DMS114 treated with DMSO at 0.1 percent for 48 hours (cell line): ENCODE measurements around the gene RHAG.

Experiments
- DNase-seq: peaks from one replicate; lab custom pipeline; 2025; ENCODE audit not compliant: unreplicated experiment; lab: John Stamatoyannopoulos, UW

Gene RHAG

GRCh38 chr6:49565261-49565660 is 71.4 kb downstream of the RHAG start:
- no peak for DNase-seq

- no peak for DNase-seq
These were observed 72.1 kb downstream of the RHAG start for GRCh38 chr6:49564552-49564951.

DNA sequence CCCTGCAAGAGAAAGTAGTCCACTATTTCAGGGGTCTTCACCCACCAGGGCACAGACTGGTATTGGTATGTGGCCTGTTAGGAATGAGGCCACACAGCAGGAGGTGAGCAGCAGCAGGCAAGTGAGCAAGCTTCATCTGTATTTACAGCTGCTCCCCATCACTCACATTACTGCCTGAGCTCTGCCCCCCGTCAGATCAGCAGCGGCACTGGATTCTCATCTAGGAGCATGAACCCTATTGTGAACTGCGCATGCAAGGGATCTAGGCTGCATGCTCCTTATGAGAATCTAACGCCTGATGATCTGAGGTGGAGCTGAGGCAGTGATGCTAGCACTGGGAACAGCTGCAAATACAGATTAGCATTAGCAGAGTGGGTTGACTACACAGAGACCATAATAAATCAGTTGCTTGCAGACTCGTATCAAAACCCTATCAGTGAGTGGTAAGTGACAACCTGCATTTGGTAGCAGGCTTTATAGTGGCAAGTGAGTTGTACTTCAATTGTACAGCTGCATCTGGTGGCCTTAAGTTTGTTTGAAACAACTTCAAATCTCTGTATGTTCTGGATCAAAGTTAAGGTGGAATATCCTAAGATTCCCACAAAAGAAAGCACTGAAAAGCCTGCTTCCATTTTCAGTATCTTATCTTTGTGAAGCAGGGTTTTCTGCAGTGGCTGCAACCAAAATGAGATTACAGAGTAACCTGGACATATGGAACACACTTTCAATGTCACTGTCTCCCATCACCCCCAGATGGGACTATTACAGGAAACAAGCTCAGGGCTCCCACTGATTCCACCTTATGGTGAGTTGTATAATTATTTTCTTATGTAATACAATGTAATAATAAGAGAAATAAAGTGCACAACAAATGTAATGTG is 73.4 kb downstream of the RHAG start:
- DNase-seq = no peak

GRCh38 chr6:49558238-49558637 is 78.4 kb downstream of the RHAG start:
- no peak for DNase-seq

- DNase-seq = no peak
These were observed 79.5 kb downstream of the RHAG start for GRCh38 chr6:49557177-49557576.

GRCh38 chr6:49556429-49556837 is 80.2 kb downstream of the RHAG start:
- DNase-seq = no peak

DNA sequence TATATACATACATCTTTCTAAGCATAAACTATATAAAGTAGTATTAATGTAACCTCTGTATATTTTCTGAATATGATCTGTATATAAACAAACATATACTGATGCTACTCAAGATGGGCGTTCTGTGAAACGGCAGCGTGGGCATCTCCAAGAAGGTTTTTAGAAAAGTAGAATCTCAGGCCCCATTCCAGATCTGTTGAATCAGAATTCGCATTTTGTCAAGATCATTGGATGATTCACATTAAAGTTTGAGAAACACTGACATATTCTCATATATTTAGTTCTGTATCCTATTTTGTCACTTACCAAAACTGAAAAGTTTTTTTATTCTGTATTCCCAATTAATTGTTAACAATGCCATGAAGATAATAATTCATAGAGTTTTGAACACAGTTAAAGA is 80.7 kb downstream of the RHAG start:
- no peak for DNase-seq
